ENCODE data around the gene MRPL33. TPM values are rescaled to one million over a fixed set of nuclear protein-coding genes. Genes with fewer than 3 reads are reported as not detected.
A peak's percentile ranks its signal among the peaks of the same experiment; 100 is the strongest.

MRPL33 gene
- total RNA-seq, 4 donors from 2014 or later: 109 to 130 (median 116) TPM

- DNase-seq (ENCODE audit: low spot score) (peak; percentile 67), ATAC-seq (ENCODE audit: low FRiP score) (peak; percentile 90)
- TF ChIP-seq, protein P1, sequence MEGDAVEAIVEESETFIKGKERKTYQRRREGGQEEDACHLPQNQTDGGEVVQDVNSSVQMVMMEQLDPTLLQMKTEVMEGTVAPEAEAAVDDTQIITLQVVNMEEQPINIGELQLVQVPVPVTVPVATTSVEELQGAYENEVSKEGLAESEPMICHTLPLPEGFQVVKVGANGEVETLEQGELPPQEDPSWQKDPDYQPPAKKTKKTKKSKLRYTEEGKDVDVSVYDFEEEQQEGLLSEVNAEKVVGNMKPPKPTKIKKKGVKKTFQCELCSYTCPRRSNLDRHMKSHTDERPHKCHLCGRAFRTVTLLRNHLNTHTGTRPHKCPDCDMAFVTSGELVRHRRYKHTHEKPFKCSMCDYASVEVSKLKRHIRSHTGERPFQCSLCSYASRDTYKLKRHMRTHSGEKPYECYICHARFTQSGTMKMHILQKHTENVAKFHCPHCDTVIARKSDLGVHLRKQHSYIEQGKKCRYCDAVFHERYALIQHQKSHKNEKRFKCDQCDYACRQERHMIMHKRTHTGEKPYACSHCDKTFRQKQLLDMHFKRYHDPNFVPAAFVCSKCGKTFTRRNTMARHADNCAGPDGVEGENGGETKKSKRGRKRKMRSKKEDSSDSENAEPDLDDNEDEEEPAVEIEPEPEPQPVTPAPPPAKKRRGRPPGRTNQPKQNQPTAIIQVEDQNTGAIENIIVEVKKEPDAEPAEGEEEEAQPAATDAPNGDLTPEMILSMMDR (IDR thresholded peaks at IDR 0.05): no peak
These were observed 36.1 kb upstream of the MRPL33 start for GRCh38 chr2:27735263-27735904.

- ATAC-seq (ENCODE audit: low FRiP score): no peak
- TF ChIP-seq, protein P1 (IDR thresholded peaks at IDR 0.05): no peak
- DNase-seq (ENCODE audit: low spot score): no peak
These were observed 35.3 kb upstream of the MRPL33 start for GRCh38 chr2:27736031-27736889.

DNA sequence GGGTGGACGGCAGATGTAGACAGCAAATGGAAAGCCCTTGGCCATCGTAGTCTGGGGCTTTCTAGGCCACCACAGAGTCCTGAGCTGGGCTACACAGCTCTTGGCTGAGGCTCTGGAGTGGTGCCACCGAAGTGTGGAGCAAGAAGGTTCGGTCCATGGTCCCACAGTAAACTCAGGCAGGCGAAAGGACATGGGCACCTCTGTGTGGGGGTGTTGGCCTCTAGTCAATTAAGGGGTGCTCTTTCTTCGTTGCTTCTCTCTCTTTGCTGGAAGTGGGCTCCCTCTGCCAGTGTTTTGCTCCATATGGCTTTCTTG, 34.7 kb upstream of the MRPL33 start:
- no peak for DNase-seq (ENCODE audit: low spot score)
- no peak for ATAC-seq (ENCODE audit: low FRiP score)
- TF ChIP-seq, protein P1 (IDR thresholded peaks at IDR 0.05): no peak

DNA sequence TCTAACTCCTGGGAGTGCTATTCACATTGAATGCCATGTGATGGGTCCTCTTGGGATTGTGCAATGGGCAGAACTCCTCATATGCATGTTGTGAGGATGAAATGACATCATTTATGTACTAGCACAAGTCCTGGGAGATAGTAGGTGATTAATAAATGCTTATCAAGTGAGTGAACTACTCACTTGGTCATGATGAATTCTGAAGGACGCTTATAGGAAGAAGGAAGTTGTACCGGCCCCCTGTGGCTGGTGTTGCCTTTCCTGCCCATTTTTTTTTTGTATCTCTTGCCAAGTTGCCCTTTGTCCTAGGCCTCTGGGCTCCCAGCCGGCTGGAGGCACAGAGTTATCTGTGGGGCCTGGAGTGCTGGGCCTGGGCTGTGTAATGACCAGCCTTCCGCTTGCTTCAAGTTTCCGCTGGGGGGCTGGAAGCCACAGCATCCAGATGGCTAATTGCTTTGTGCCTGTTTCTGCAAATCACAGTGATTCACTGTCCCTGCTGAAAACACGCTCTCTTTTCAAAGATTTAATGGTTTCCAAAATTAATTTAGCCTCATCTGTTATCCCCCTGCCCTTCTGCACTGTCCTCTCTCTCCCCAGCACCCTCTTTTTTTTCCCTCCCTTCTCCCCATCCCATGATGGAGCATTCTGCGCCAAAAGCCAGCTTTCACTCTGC, 33.7 kb upstream of the MRPL33 start:
- DNase-seq (ENCODE audit: low spot score) (no peak), ATAC-seq (ENCODE audit: low FRiP score) (peak; percentile 67)
- TF ChIP-seq, protein P1 (IDR thresholded peaks at IDR 0.05): no peak

GRCh38 chr2:27738349-27739057, 33.0 kb upstream of the MRPL33 start:
- no peak for DNase-seq (ENCODE audit: low spot score)
- no peak for ATAC-seq (ENCODE audit: low FRiP score)
- TF ChIP-seq, protein P1 (IDR thresholded peaks at IDR 0.05): no peak

DNA sequence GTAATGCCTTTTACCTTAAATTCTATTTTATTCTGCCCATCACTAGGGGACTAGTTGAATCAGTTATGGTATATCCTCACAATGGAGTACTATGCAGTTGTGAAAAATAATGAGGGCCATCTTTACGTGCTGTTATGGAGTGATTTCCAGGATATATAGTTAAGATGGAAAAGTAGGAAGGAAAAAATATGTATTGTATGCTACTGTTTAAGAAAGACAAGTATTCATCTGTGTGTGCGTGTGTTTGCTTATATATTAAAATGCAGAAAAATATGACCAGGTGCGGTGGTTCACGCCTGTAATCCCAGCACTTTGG, 32.5 kb upstream of the MRPL33 start:
- no peak for ATAC-seq (ENCODE audit: low FRiP score)
- no peak for DNase-seq (ENCODE audit: low spot score)
- TF ChIP-seq, protein P1 (IDR thresholded peaks at IDR 0.05): no peak

Measured in omental fat pad (tissue), 4 donors.